Thyroid gland (tissue), 4 donors: ENCODE measurements around the gene PDGFRB. TPM values are rescaled to one million over a fixed set of nuclear protein-coding genes. Genes with fewer than 3 reads are reported as not detected.
A peak's percentile ranks its signal among the peaks of the same experiment; 100 is the strongest.

Experiments
- DNase-seq, 2 donors: peaks; one replicate each; pipeline ENCODE4 v3.0.0-alpha.2; 2019
- H3K27ac ChIP-seq, 3 donors: fragments of 200-600 bp; sonication (generic); 1 replicate in 2 of 3; 2 replicates in 1 of 3; pipeline ENCODE4 v1.5.1; 2016 to 2019; ENCODE audit warnings: mild to moderate bottlenecking in 1 of 3, moderate library complexity in 1 of 3
- H3K27me3 ChIP-seq: fragments of 200-600 bp; sonication (generic); one replicate; pipeline ENCODE4 v1.5.1; 2019
- H3K36me3 ChIP-seq, 2 donors: fragments of 200-600 bp; sonication (generic); one replicate each; pipeline ENCODE4 v1.5.1; 2016 to 2019
- H3K4me1 ChIP-seq, 2 donors: fragments of 200-600 bp; sonication (generic); one replicate each; pipeline ENCODE4 v1.5.1; 2017 to 2019
- H3K4me3 ChIP-seq, 3 donors: fragments of 200-600 bp; sonication (generic); replicated peaks in 1 of 3; 1 replicate in 2 of 3; 2 replicates in 1 of 3; pipeline ENCODE4 v1.5.1; 2016; ENCODE audit warnings: mild to moderate bottlenecking in 1 of 3
- H3K9me3 ChIP-seq: fragments of 200-600 bp; sonication (generic); one replicate; pipeline ENCODE4 v1.5.1; 2017
- POLR2A ChIP-seq, 2 donors: fragments of 450-650 bp; IDR thresholded peaks; one replicate each; pipeline ENCODE4 v1.6.1; 2017; ENCODE audit warnings: antibody characterized with exemption in 2 of 2, mild to moderate bottlenecking in 2 of 2, moderate library complexity in 1 of 2
- WGBS, 2 donors: methylation state at CpG; one replicate each; pipeline ENCODE4 v1.1.5; 2017; 5-methylcytosine and 5-hydroxymethylcytosine counted together
- intact Hi-C: fragments of 100-400 bp; cut with DNase I; formaldehyde crosslinking; loops from one replicate; pipeline ENCODE4 v1.15.1; 2023
- total RNA-seq, 4 donors: library from RNA; depleted of rRNA; stranded (reverse); fragments of >200 nt; gene quantifications; one replicate each; pipeline ENCODE4 v1.2.3, GENCODE V29; 2016
- TF ChIP-seq, protein P1 (sequence below), 6 experiments: fragments of 200-600 bp in 3 of 6; fragments of 450-650 bp in 3 of 6; sonication (generic) in 3 of 6; IDR thresholded peaks; one replicate each; pipeline ENCODE4 v1.5.1; 2016 to 2019; ENCODE audit warnings: antibody characterized with exemption in 6 of 6, mild to moderate bottlenecking in 2 of 6, inconsistent platforms in 1 of 6, moderate library complexity in 1 of 6

The PDGFRB gene
- total RNA-seq, 4 donors from 2014 or later, result 47.3 to 108 (median 84.8) TPM

DNA sequence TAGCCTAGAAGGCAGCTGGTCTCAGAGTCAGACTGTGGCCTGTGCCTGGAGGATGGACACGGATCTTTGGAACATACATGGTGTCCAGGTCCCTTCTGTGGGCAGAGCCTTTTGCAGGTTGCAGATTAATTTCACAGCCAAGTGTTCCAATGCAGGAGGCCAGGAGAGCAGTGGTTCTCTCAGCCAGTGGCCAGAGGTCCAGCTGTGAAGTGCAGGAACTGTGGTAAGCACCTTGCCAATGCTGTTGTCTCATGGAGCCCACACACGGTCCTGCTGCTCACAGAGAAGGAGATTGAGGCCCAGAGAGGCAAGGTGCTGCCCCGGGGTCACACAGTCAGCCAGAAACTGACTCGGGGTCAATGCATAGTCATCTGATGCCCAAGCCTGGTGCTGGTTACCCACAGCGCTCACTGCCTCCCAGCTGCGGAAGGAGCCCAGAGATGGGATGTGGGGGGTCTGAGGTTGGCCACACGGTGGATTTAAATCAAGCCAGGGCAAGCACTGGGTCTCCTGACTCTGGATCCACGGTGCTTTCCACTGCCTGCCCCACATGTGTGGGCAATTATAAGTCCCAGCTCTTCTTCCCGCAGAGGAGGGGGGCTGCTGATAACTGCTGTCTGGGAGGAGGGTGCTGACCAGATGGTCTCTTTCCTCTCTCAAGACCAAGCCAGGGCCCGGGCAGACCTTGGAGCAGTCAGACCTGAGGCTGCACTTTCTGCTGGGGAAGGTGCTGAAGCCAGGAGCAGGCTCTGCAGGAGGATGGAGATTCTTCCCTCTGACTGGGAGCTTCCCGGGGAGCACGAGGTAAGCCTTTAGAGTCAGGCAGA is 2.8 kb downstream of the PDGFRB start:
- Histone ChIP-seq H3K27me3 (no peaks in the 10 kb centered on the region), H3K4me3 (peak overlapping the region in 1 of 3 donors; percentile 23), H3K36me3 (no peaks in the 10 kb centered on the region), H3K4me1 (no peaks in the 10 kb centered on the region), H3K27ac (peak overlapping the region in 2 of 3 donors; percentile 38 to 70), H3K9me3 (no peaks in the 10 kb centered on the region)
- DNase-seq, result no peak
- WGBS, 2 donors, result 37 to 73% methylated on average over 6 to 8 of the region's 12 CpGs
- intact Hi-C loops, result no loop called here
- TF ChIP-seq, protein P1, sequence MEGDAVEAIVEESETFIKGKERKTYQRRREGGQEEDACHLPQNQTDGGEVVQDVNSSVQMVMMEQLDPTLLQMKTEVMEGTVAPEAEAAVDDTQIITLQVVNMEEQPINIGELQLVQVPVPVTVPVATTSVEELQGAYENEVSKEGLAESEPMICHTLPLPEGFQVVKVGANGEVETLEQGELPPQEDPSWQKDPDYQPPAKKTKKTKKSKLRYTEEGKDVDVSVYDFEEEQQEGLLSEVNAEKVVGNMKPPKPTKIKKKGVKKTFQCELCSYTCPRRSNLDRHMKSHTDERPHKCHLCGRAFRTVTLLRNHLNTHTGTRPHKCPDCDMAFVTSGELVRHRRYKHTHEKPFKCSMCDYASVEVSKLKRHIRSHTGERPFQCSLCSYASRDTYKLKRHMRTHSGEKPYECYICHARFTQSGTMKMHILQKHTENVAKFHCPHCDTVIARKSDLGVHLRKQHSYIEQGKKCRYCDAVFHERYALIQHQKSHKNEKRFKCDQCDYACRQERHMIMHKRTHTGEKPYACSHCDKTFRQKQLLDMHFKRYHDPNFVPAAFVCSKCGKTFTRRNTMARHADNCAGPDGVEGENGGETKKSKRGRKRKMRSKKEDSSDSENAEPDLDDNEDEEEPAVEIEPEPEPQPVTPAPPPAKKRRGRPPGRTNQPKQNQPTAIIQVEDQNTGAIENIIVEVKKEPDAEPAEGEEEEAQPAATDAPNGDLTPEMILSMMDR (IDR thresholded peaks at IDR 0.05), result no peak
- TF ChIP-seq POLR2A (IDR thresholded peaks at IDR 0.05), result no peak

- Histone ChIP-seq H3K36me3 (no peaks in the 10 kb centered on the region), H3K9me3 (no peaks in the 10 kb centered on the region), H3K27me3 (no peaks in the 10 kb centered on the region), H3K4me1 (no peaks in the 10 kb centered on the region), H3K4me3 (no peak overlapping the region), H3K27ac (peak overlapping the region in 1 of 3 donors; percentile 46)
- intact Hi-C loops, result no loop called here
- DNase-seq, result no peak
- TF ChIP-seq POLR2A (IDR thresholded peaks at IDR 0.05), result no peak
- TF ChIP-seq, protein P1 (IDR thresholded peaks at IDR 0.05), result no peak
Observed at GRCh38 chr5:150149618-150150017, 6.0 kb downstream of the PDGFRB start.

DNA sequence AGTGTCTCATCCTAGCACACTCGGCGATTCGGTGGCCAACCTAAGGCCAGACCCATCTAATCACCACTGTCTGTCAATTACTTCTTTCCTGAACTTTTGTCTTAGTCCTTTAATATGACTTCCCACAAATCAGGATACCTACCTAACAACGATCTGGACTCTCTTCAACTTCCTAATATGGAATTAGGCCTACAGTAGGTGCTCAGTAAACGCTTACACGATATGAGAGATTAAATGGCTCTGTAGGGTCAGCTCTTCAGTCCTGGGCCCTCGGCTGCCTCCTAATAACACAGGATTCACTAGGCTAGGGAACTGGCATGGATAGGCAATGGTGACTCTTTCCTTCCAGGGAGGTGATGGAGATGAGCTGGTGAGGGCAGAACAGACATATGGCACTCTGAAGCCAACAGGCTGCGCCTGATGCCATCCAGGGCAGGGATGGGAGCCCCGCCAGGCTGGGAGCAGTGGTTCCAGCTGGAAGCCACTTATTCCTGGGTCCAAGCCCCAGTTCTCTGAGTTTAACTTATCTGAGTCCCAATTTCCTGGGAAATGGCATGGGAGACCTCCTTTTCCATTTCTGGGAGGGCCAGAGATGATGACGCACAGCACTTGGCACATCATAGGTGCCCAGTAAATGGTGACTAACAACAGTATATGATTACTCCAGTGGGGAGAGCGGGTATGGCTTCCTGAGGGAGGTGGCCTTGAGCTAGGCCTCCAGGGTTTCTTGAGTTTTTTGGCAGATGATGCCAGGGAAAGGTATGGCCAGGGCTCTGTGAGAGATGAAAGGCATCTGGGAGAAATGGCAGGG is 7.3 kb downstream of the PDGFRB start:
- no peaks in the 10 kb centered on the region for H3K27me3 ChIP-seq
- peak overlapping the region; percentile 29 to 46 (median 38) for H3K27ac ChIP-seq
- WGBS, 2 donors, result 86 to 91% methylated on average over 11 of the region's 11 CpGs
- no peak for TF ChIP-seq POLR2A (IDR thresholded peaks at IDR 0.05)
- TF ChIP-seq, protein P1 (IDR thresholded peaks at IDR 0.05), result no peak
- no peaks in the 10 kb centered on the region for H3K4me1 ChIP-seq
- no peak overlapping the region for H3K4me3 ChIP-seq
- H3K9me3 ChIP-seq, result no peaks in the 10 kb centered on the region
- DNase-seq, result no peak
- intact Hi-C loops, result no loop called here
- H3K36me3 ChIP-seq, result no peaks in the 10 kb centered on the region

DNA sequence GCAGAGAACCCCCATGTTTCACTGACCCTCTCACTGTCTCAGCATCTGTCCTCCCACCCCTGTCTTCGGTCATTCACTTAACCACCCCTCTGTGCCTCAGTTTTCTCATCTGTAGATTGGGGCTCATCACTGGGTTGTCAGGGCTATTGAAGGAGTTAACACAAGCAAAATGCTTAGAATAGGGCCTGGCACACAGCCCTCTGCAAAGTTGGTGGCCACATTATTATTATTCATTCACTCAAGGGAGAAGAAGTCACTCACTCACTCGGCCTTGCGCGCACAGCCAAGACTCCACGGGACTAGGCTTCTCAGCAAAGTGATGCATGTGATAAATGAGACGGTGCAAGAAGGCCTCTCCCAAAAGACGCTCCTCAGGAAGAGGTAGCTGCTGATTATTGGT is 8.0 kb downstream of the PDGFRB start:
- no peak for TF ChIP-seq POLR2A (IDR thresholded peaks at IDR 0.05)
- TF ChIP-seq, protein P1 (IDR thresholded peaks at IDR 0.05), result no peak
- H3K27me3 ChIP-seq, result no peaks in the 10 kb centered on the region
- H3K36me3 ChIP-seq, result no peaks in the 10 kb centered on the region
- DNase-seq, result no peak
- WGBS, 2 donors, result 81 to 94% methylated on average over 7 of the region's 7 CpGs
- intact Hi-C loops, result no loop called here
- H3K4me3 ChIP-seq, result no peak overlapping the region
- H3K27ac ChIP-seq, result peak overlapping the region in 2 of 3 donors; percentile 17 to 46
- H3K4me1 ChIP-seq, result no peaks in the 10 kb centered on the region
- H3K9me3 ChIP-seq, result no peaks in the 10 kb centered on the region
